ENCODE measurements around the gene SRRT. TPM values are rescaled to one million over a fixed set of nuclear protein-coding genes. Genes with fewer than 3 reads are reported as not detected.
"Not testable (repeated sequence)": the region's sequence is repeated elsewhere in the genome, so short reads cannot be mapped to it uniquely, and the experiment has no call there.

The SRRT gene
- total RNA-seq, 1 donor from 2014 or later, result 302 TPM

DNA sequence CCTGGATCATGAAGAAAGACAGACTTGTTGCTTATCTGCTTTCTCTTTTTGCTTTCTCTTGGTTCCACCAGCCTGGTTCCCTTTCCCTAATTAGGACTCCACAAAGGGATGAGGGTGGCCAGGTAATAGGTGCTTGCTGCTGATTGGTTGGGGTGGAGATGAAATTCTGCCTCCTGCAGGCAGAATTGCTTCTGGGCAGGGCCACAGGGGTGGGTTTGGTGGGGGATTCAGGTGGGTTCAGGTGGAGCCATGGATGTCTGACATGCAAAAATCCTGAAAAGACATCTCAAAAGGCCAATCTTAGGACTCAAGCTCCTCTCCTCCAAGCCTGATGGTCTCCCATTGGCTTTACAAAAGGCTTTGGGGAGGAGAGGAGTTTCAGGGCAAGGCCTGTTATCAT lies 46.1 kb downstream of the SRRT start:
- Mint-ChIP-seq H3K27ac (no peak overlapping the region), H3K27me3 (peaks cover 3% of the 10 kb centered on the region), H3K4me1 (ENCODE audit: low read depth) (peaks cover 9% of the 10 kb centered on the region), H3K4me3 (ENCODE audit: low read depth) (no peak overlapping the region), H3K36me3 (ENCODE audit: insufficient read depth) (no peaks in the 10 kb centered on the region), H3K9me3 (ENCODE audit: low read depth) (peaks cover 7% of the 10 kb centered on the region)
- TF ChIP-seq CTCF (IDR thresholded peaks at IDR 0.05; ENCODE audit: unreplicated experiment), result no peak
- DNase-seq (ENCODE audit: low spot score, unreplicated experiment), result no peak

DNA sequence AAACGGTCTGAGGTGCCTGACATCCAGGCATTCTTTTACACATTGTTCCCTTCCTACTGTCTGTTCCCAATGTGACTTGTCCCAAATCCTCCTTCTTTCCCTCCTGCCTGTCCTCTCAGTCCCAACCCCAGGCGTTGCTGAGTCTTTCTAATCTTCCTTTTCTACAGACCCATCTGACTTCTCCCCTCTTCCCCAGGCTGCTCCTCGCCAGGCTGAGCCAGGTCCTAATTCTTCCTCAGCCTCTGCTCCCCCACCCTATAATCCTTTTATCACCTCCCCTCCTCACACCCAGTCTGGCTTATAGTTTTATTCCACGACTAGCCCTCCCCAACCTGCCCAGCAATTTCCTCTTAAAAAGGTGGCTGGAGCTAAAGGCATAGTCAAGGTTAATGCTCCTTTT lies 48.7 kb downstream of the SRRT start:
- not testable (repeated sequence) for DNase-seq (ENCODE audit: low spot score, unreplicated experiment); H3K36me3 Mint-ChIP-seq (ENCODE audit: insufficient read depth); H3K4me3 Mint-ChIP-seq (ENCODE audit: low read depth); H3K4me1 Mint-ChIP-seq (ENCODE audit: low read depth); H3K27ac Mint-ChIP-seq; H3K27me3 Mint-ChIP-seq; H3K9me3 Mint-ChIP-seq (ENCODE audit: low read depth)

- Mint-ChIP-seq H3K27me3 (no peaks in the 10 kb centered on the region), H3K4me3 (ENCODE audit: low read depth) (no peak overlapping the region), H3K36me3 (ENCODE audit: insufficient read depth) (peaks cover 1% of the 10 kb centered on the region), H3K4me1 (ENCODE audit: low read depth) (peaks cover 3% of the 10 kb centered on the region), H3K9me3 (ENCODE audit: low read depth) (peaks cover 6% of the 10 kb centered on the region), H3K27ac (peak overlapping the region; percentile 23)
- no peak for TF ChIP-seq CTCF (IDR thresholded peaks at IDR 0.05; ENCODE audit: unreplicated experiment)
- no peak for DNase-seq (ENCODE audit: low spot score, unreplicated experiment)
Measured at GRCh38 chr7:100929808-100930174, 54.9 kb downstream of the SRRT start.

GRCh38 chr7:100933734-100934133 lies 58.8 kb downstream of the SRRT start:
- peaks cover 1% of the 10 kb centered on the region for H3K36me3 Mint-ChIP-seq (ENCODE audit: insufficient read depth)
- H3K27ac Mint-ChIP-seq, result no peak overlapping the region
- H3K4me1 Mint-ChIP-seq (ENCODE audit: low read depth), result peaks cover 3% of the 10 kb centered on the region
- no peak overlapping the region for H3K4me3 Mint-ChIP-seq (ENCODE audit: low read depth)
- no peak for DNase-seq (ENCODE audit: low spot score, unreplicated experiment)
- no peaks in the 10 kb centered on the region for H3K27me3 Mint-ChIP-seq
- H3K9me3 Mint-ChIP-seq (ENCODE audit: low read depth), result peaks cover 6% of the 10 kb centered on the region
- TF ChIP-seq CTCF (IDR thresholded peaks at IDR 0.05; ENCODE audit: unreplicated experiment), result no peak

- not testable (repeated sequence) for H3K4me1 Mint-ChIP-seq (ENCODE audit: low read depth); DNase-seq (ENCODE audit: low spot score, unreplicated experiment); H3K9me3 Mint-ChIP-seq (ENCODE audit: low read depth); H3K27me3 Mint-ChIP-seq; H3K4me3 Mint-ChIP-seq (ENCODE audit: low read depth); H3K27ac Mint-ChIP-seq; H3K36me3 Mint-ChIP-seq (ENCODE audit: insufficient read depth)
Measured at GRCh38 chr7:100935381-100935780, 60.5 kb downstream of the SRRT start.

DNA sequence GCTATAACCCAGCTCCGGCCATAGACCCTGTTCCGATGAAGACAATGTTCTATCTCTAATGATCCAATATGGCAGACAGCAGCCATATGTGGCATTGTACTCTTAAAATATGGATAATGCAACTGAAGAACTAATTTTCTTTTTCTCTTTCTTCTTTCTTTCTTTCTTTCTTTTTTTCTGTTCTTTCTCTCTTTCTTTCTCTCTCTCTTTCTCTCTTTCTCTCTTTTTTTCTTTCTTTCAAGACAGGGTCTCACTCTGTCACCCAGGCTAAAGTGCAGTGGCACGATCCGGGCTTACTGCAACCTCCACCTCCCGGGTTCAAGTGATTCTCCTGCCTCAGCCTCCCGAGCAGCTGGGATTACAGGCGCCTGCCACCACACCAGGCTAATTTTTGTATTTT lies 61.3 kb downstream of the SRRT start:
- not testable (repeated sequence) for H3K4me3 Mint-ChIP-seq (ENCODE audit: low read depth); H3K27ac Mint-ChIP-seq; H3K36me3 Mint-ChIP-seq (ENCODE audit: insufficient read depth); DNase-seq (ENCODE audit: low spot score, unreplicated experiment); H3K27me3 Mint-ChIP-seq; H3K4me1 Mint-ChIP-seq (ENCODE audit: low read depth); H3K9me3 Mint-ChIP-seq (ENCODE audit: low read depth)

Small RNA genes within 50 kb of the gene (microRNA-seq; reads per million reads assigned to microRNA genes)
- gene MIR6875 (ENCODE audit: borderline number of aligned reads, unreplicated experiment), result not detected

Other genes starting within 250 kb of the SRRT start
- 0.62 and 0.93 TPM in 2 replicates for gene TFR2, start 233.6 kb upstream of the SRRT start, total RNA-seq
- 4.1 and 4.2 TPM in 2 replicates for gene ACTL6B, start 218.7 kb upstream of the SRRT start, total RNA-seq
- 160 and 167 TPM in 2 replicates for gene GNB2, start 201.4 kb upstream of the SRRT start, total RNA-seq
- 89.3 and 95.1 TPM in 2 replicates for gene GIGYF1, start 180.9 kb upstream of the SRRT start, total RNA-seq
- 30.2 and 33.7 TPM in 2 replicates for gene POP7, start 169.0 kb upstream of the SRRT start, total RNA-seq
- gene EPO, start 154.6 kb upstream of the SRRT start, total RNA-seq, result 0.22 and 0.29 TPM in 2 replicates
- not detected in 2 replicates for gene ZAN, start 141.5 kb upstream of the SRRT start, total RNA-seq
- gene EPHB4, start 47.6 kb upstream of the SRRT start, total RNA-seq, result 164 TPM in 2 replicates
- gene SLC12A9, start 22.4 kb upstream of the SRRT start, total RNA-seq, result 57.9 and 62.6 TPM in 2 replicates
- 76.9 and 87.0 TPM in 2 replicates for gene TRIP6, start 7.7 kb upstream of the SRRT start, total RNA-seq
- gene UFSP1, start 14.6 kb downstream of the SRRT start, total RNA-seq, result 2.3 and 3.5 TPM in 2 replicates
- gene ACHE, start 20.8 kb downstream of the SRRT start, total RNA-seq, result 4.0 and 5.1 TPM in 2 replicates
- gene MUC3A, start 74.4 kb downstream of the SRRT start, total RNA-seq, result 2.0 and 2.1 TPM in 2 replicates
- gene MUC12, start 94.5 kb downstream of the SRRT start, total RNA-seq, result 0.31 and 0.33 TPM in 2 replicates
- not detected in 2 replicates for gene MUC17, start 145.0 kb downstream of the SRRT start, total RNA-seq
- 19.3 and 22.0 TPM in 2 replicates for gene TRIM56, start 210.4 kb downstream of the SRRT start, total RNA-seq

Data from progenitor cell of endocrine pancreas (in vitro differentiated cells).